Vagina (tissue), 2 donors: ENCODE results near the gene CNTNAP5. TPM values are rescaled to one million over a fixed set of nuclear protein-coding genes. Genes with fewer than 3 reads are reported as not detected.

Experiments
- DNase-seq, 2 donors: peaks; one replicate each; pipeline ENCODE4 v3.0.0-alpha.2; 2017; ENCODE audit errors: extremely low spot score in 2 of 2
- H3K27ac ChIP-seq: fragments of 200-600 bp; sonication (generic); one replicate; pipeline ENCODE4 v1.5.1; 2019
- H3K27me3 ChIP-seq: fragments of 200-600 bp; sonication (generic); one replicate; pipeline ENCODE4 v1.5.1; 2019
- H3K36me3 ChIP-seq, 2 donors: fragments of 200-600 bp; sonication (generic); one replicate each; pipeline ENCODE4 v1.5.1; 2017 to 2019
- H3K4me1 ChIP-seq: fragments of 200-600 bp; sonication (generic); one replicate; pipeline ENCODE4 v1.5.1; 2019
- H3K4me3 ChIP-seq, 2 donors: fragments of 200-600 bp; sonication (generic); 1 replicate in 1 of 2; 2 replicates in 1 of 2; pipeline ENCODE4 v1.5.1; 2016 to 2019
- H3K9me3 ChIP-seq: fragments of 200-600 bp; sonication (generic); one replicate; pipeline ENCODE4 v1.5.1; 2019
- POLR2A ChIP-seq, 2 donors: fragments of 450-650 bp; IDR thresholded peaks; one replicate each; pipeline ENCODE4 v1.6.1; 2017; ENCODE audit warnings: antibody characterized with exemption in 2 of 2, mild to moderate bottlenecking in 2 of 2, moderate library complexity in 2 of 2
- POLR2AphosphoS5 ChIP-seq, 2 donors: sonication (generic); formaldehyde crosslinking; IDR thresholded peaks; one replicate each; pipeline ENCODE4 v1.9.0; 2017; ENCODE audit warnings: antibody characterized with exemption in 2 of 2, mild to moderate bottlenecking in 2 of 2, low read depth in 1 of 2; ENCODE audit not compliant: insufficient read depth in 1 of 2
- intact Hi-C: fragments of 100-400 bp; cut with DNase I; formaldehyde crosslinking; loops from one replicate; pipeline ENCODE4 v1.15.1; 2023
- total RNA-seq: library from RNA; depleted of rRNA; stranded (reverse); fragments of >200 nt; gene quantifications from one replicate; pipeline ENCODE4 v1.2.3, GENCODE V29; 2016
- TF ChIP-seq, protein P1 (sequence below), 3 experiments: fragments of 450-650 bp in 2 of 3; fragments of 200-600 bp in 1 of 3; sonication (generic) in 1 of 3; IDR thresholded peaks; one replicate each; pipeline ENCODE4 v1.5.1; 2017 to 2019; ENCODE audit warnings: antibody characterized with exemption in 3 of 3, mild to moderate bottlenecking in 2 of 3, moderate library complexity in 2 of 3

The CNTNAP5 gene
- total RNA-seq, 1 donor from 2014 or later: not detected

- Histone ChIP-seq H3K4me1 (no peaks in the 10 kb centered on the region), H3K27me3 (no peaks in the 10 kb centered on the region), H3K36me3 (no peaks in the 10 kb centered on the region), H3K27ac (no peak overlapping the region), H3K4me3 (no peak overlapping the region), H3K9me3 (no peaks in the 10 kb centered on the region)
- no peak for TF ChIP-seq POLR2AphosphoS5 (IDR thresholded peaks at IDR 0.05; ENCODE audit: insufficient read depth in 1 of 2, low read depth in 1 of 2)
- TF ChIP-seq POLR2A (IDR thresholded peaks at IDR 0.05): no peak
- TF ChIP-seq, protein P1, sequence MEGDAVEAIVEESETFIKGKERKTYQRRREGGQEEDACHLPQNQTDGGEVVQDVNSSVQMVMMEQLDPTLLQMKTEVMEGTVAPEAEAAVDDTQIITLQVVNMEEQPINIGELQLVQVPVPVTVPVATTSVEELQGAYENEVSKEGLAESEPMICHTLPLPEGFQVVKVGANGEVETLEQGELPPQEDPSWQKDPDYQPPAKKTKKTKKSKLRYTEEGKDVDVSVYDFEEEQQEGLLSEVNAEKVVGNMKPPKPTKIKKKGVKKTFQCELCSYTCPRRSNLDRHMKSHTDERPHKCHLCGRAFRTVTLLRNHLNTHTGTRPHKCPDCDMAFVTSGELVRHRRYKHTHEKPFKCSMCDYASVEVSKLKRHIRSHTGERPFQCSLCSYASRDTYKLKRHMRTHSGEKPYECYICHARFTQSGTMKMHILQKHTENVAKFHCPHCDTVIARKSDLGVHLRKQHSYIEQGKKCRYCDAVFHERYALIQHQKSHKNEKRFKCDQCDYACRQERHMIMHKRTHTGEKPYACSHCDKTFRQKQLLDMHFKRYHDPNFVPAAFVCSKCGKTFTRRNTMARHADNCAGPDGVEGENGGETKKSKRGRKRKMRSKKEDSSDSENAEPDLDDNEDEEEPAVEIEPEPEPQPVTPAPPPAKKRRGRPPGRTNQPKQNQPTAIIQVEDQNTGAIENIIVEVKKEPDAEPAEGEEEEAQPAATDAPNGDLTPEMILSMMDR (IDR thresholded peaks at IDR 0.05): no peak
- intact Hi-C loops: no loop called here
- DNase-seq: no peak
Observed at GRCh38 chr2:124633812-124634211, 608.7 kb downstream of the CNTNAP5 start.

GRCh38 chr2:124639524-124639923, 614.4 kb downstream of the CNTNAP5 start:
- no peaks in the 10 kb centered on the region for H3K4me1 ChIP-seq
- H3K9me3 ChIP-seq: no peaks in the 10 kb centered on the region
- TF ChIP-seq POLR2A (IDR thresholded peaks at IDR 0.05): no peak
- TF ChIP-seq, protein P1 (IDR thresholded peaks at IDR 0.05): no peak
- no peak for TF ChIP-seq POLR2AphosphoS5 (IDR thresholded peaks at IDR 0.05; ENCODE audit: insufficient read depth in 1 of 2, low read depth in 1 of 2)
- intact Hi-C loops: no loop called here
- no peaks in the 10 kb centered on the region for H3K27me3 ChIP-seq
- no peak for DNase-seq
- H3K36me3 ChIP-seq: no peaks in the 10 kb centered on the region
- H3K4me3 ChIP-seq: no peak overlapping the region
- H3K27ac ChIP-seq: no peak overlapping the region

GRCh38 chr2:124640221-124640750, 615.2 kb downstream of the CNTNAP5 start:
- intact Hi-C loops: no loop called here
- Histone ChIP-seq H3K36me3 (no peaks in the 10 kb centered on the region), H3K4me3 (no peak overlapping the region), H3K27ac (no peak overlapping the region), H3K9me3 (no peaks in the 10 kb centered on the region), H3K27me3 (no peaks in the 10 kb centered on the region), H3K4me1 (no peaks in the 10 kb centered on the region)
- no peak for DNase-seq
- TF ChIP-seq POLR2A (IDR thresholded peaks at IDR 0.05): no peak
- no peak for TF ChIP-seq POLR2AphosphoS5 (IDR thresholded peaks at IDR 0.05; ENCODE audit: insufficient read depth in 1 of 2, low read depth in 1 of 2)
- TF ChIP-seq, protein P1 (IDR thresholded peaks at IDR 0.05): no peak

DNA sequence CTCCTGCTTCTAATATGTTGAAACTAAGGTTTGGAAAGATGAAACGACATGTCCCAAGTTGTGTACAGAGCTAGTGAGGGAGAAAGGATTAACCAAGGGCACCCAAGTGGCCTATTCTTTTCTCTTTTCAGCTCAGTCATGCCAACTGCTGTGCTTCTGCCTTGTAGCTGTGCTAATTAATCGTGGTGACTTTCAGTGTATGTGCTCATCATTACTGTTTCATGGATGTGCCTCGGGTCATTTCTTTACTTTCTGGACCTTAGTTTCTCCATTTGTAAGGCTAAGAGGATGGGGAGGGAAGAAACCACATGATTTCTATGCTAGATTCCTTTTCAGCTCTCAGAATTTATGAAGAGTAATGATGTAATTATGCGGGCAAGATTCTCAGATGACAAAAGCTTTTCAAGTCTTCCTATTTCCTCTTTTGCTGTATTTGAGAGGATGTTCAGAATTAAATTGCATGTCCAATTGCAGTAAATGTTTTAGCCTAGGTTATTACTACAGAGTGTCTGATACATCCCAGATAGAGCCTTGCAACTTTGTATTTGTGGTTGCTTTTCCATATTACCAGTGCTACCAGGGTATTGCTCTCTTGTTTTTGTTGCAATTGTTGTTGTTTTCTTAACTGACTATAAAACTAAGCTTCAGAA, 621.2 kb downstream of the CNTNAP5 start:
- Histone ChIP-seq H3K4me3 (no peak overlapping the region), H3K36me3 (no peaks in the 10 kb centered on the region), H3K27ac (no peak overlapping the region), H3K4me1 (no peaks in the 10 kb centered on the region), H3K9me3 (no peaks in the 10 kb centered on the region), H3K27me3 (no peaks in the 10 kb centered on the region)
- intact Hi-C loops: no loop called here
- TF ChIP-seq POLR2A (IDR thresholded peaks at IDR 0.05): no peak
- TF ChIP-seq, protein P1 (IDR thresholded peaks at IDR 0.05): no peak
- TF ChIP-seq POLR2AphosphoS5 (IDR thresholded peaks at IDR 0.05; ENCODE audit: insufficient read depth in 1 of 2, low read depth in 1 of 2): no peak
- DNase-seq: no peak

- TF ChIP-seq, protein P1 (IDR thresholded peaks at IDR 0.05): no peak
- TF ChIP-seq POLR2A (IDR thresholded peaks at IDR 0.05): no peak
- no peak for TF ChIP-seq POLR2AphosphoS5 (IDR thresholded peaks at IDR 0.05; ENCODE audit: insufficient read depth in 1 of 2, low read depth in 1 of 2)
- no peak overlapping the region for H3K4me3 ChIP-seq
- no peak overlapping the region for H3K27ac ChIP-seq
- no peaks in the 10 kb centered on the region for H3K4me1 ChIP-seq
- no peak for DNase-seq
- H3K27me3 ChIP-seq: no peaks in the 10 kb centered on the region
- H3K9me3 ChIP-seq: no peaks in the 10 kb centered on the region
- H3K36me3 ChIP-seq: no peaks in the 10 kb centered on the region
- intact Hi-C loops: no loop called here
Observed at GRCh38 chr2:124647245-124647644, 622.2 kb downstream of the CNTNAP5 start.
